WTC11 (cell line): ENCODE results near the gene CDH6.

Experiments
- CREB1 ChIP-seq: sonication (generic); formaldehyde crosslinking; IDR thresholded peaks from 2 replicates; pipeline ENCODE4 v1.8.0; 2023; ENCODE audit warnings: mild to moderate bottlenecking, missing genetic modification reagents
- NR2C2 ChIP-seq: sonication (generic); formaldehyde crosslinking; IDR thresholded peaks from 2 replicates; pipeline ENCODE4 v1.8.0; 2022; ENCODE audit warnings: mild to moderate bottlenecking, missing genetic modification reagents
- NR3C1 ChIP-seq: sonication (generic); formaldehyde crosslinking; conservative IDR thresholded peaks from 2 replicates; pipeline ENCODE4 v1.8.1; 2023; ENCODE audit warnings: low read depth, mild to moderate bottlenecking, missing genetic modification reagents
- SOX15 ChIP-seq: fragments of 250-450 bp; sonication (Bioruptor Pico); IDR thresholded peaks from 2 replicates; pipeline ENCODE4 v1.9.0; 2021; ENCODE audit warnings: mild to moderate bottlenecking
- ZNF232 ChIP-seq: sonication (generic); formaldehyde crosslinking; IDR thresholded peaks from 2 replicates; pipeline ENCODE4 v1.8.0; 2022; ENCODE audit warnings: mild to moderate bottlenecking, missing genetic modification reagents
- TF ChIP-seq, protein P1 (sequence below): fragments of 200-600 bp; IDR thresholded peaks from 2 replicates; pipeline ENCODE4 v1.8.0; 2022; ENCODE audit warnings: antibody characterized with exemption
- TF ChIP-seq, protein P2 (sequence below): sonication (generic); formaldehyde crosslinking; IDR thresholded peaks from 2 replicates; pipeline ENCODE4 v1.8.0; 2022; ENCODE audit warnings: mild to moderate bottlenecking, missing genetic modification reagents
- TF ChIP-seq, protein P3 (sequence below): sonication (generic); formaldehyde crosslinking; IDR thresholded peaks from 2 replicates; pipeline ENCODE4 v1.8.1; 2022; ENCODE audit warnings: low read depth, missing genetic modification reagents, borderline replicate concordance
- TF ChIP-seq, protein P4 (sequence below): sonication (generic); formaldehyde crosslinking; IDR thresholded peaks from 2 replicates; pipeline ENCODE4 v1.8.1; 2023; ENCODE audit warnings: mild to moderate bottlenecking, missing genetic modification reagents, moderate library complexity
- TF ChIP-seq, protein P5 (sequence below): sonication (generic); formaldehyde crosslinking; IDR thresholded peaks from 2 replicates; pipeline ENCODE4 v1.8.1; 2023; ENCODE audit warnings: mild to moderate bottlenecking, missing genetic modification reagents

DNA sequence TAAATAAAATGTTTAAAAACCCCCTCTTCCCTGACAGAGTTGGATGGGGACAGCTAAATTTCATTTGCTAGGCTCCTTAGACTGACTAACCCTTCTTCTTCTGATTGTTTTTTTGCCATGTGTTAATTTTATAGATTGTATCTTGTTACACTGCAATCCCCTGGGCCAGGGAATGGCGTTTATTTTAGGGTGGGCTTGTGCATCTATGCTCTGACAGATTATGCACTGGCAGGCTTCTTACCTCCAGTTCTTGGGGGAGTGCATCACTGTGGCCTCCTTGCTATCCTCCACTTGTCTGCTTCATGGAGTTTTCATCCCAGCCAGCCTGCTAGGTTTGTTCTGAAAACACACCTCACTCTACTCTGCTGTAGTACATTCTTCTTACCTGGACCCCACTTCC lies 178.6 kb downstream of the CDH6 start:
- no peak for TF ChIP-seq CREB1 (CRISPR knock-in tag)
- TF ChIP-seq, protein P1, sequence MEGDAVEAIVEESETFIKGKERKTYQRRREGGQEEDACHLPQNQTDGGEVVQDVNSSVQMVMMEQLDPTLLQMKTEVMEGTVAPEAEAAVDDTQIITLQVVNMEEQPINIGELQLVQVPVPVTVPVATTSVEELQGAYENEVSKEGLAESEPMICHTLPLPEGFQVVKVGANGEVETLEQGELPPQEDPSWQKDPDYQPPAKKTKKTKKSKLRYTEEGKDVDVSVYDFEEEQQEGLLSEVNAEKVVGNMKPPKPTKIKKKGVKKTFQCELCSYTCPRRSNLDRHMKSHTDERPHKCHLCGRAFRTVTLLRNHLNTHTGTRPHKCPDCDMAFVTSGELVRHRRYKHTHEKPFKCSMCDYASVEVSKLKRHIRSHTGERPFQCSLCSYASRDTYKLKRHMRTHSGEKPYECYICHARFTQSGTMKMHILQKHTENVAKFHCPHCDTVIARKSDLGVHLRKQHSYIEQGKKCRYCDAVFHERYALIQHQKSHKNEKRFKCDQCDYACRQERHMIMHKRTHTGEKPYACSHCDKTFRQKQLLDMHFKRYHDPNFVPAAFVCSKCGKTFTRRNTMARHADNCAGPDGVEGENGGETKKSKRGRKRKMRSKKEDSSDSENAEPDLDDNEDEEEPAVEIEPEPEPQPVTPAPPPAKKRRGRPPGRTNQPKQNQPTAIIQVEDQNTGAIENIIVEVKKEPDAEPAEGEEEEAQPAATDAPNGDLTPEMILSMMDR, result no peak
- TF ChIP-seq, protein P2, sequence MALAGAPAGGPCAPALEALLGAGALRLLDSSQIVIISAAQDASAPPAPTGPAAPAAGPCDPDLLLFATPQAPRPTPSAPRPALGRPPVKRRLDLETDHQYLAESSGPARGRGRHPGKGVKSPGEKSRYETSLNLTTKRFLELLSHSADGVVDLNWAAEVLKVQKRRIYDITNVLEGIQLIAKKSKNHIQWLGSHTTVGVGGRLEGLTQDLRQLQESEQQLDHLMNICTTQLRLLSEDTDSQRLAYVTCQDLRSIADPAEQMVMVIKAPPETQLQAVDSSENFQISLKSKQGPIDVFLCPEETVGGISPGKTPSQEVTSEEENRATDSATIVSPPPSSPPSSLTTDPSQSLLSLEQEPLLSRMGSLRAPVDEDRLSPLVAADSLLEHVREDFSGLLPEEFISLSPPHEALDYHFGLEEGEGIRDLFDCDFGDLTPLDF (CRISPR knock-in tag), result no peak
- TF ChIP-seq, protein P3, sequence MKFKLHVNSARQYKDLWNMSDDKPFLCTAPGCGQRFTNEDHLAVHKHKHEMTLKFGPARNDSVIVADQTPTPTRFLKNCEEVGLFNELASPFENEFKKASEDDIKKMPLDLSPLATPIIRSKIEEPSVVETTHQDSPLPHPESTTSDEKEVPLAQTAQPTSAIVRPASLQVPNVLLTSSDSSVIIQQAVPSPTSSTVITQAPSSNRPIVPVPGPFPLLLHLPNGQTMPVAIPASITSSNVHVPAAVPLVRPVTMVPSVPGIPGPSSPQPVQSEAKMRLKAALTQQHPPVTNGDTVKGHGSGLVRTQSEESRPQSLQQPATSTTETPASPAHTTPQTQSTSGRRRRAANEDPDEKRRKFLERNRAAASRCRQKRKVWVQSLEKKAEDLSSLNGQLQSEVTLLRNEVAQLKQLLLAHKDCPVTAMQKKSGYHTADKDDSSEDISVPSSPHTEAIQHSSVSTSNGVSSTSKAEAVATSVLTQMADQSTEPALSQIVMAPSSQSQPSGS (CRISPR knock-in tag), result no peak
- no peak for TF ChIP-seq NR3C1 (CRISPR knock-in tag)
- no peak for TF ChIP-seq ZNF232 (CRISPR knock-in tag)
- TF ChIP-seq, protein P4, sequence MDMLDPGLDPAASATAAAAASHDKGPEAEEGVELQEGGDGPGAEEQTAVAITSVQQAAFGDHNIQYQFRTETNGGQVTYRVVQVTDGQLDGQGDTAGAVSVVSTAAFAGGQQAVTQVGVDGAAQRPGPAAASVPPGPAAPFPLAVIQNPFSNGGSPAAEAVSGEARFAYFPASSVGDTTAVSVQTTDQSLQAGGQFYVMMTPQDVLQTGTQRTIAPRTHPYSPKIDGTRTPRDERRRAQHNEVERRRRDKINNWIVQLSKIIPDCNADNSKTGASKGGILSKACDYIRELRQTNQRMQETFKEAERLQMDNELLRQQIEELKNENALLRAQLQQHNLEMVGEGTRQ (CRISPR knock-in tag), result no peak
- TF ChIP-seq, protein P5, sequence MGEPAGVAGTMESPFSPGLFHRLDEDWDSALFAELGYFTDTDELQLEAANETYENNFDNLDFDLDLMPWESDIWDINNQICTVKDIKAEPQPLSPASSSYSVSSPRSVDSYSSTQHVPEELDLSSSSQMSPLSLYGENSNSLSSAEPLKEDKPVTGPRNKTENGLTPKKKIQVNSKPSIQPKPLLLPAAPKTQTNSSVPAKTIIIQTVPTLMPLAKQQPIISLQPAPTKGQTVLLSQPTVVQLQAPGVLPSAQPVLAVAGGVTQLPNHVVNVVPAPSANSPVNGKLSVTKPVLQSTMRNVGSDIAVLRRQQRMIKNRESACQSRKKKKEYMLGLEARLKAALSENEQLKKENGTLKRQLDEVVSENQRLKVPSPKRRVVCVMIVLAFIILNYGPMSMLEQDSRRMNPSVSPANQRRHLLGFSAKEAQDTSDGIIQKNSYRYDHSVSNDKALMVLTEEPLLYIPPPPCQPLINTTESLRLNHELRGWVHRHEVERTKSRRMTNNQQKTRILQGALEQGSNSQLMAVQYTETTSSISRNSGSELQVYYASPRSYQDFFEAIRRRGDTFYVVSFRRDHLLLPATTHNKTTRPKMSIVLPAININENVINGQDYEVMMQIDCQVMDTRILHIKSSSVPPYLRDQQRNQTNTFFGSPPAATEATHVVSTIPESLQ, result no peak
- TF ChIP-seq NR2C2, result no peak
- no peak for TF ChIP-seq SOX15 (CRISPR knock-in tag)
